ENCODE measurements around the gene FKTN.

The FKTN gene

DNA sequence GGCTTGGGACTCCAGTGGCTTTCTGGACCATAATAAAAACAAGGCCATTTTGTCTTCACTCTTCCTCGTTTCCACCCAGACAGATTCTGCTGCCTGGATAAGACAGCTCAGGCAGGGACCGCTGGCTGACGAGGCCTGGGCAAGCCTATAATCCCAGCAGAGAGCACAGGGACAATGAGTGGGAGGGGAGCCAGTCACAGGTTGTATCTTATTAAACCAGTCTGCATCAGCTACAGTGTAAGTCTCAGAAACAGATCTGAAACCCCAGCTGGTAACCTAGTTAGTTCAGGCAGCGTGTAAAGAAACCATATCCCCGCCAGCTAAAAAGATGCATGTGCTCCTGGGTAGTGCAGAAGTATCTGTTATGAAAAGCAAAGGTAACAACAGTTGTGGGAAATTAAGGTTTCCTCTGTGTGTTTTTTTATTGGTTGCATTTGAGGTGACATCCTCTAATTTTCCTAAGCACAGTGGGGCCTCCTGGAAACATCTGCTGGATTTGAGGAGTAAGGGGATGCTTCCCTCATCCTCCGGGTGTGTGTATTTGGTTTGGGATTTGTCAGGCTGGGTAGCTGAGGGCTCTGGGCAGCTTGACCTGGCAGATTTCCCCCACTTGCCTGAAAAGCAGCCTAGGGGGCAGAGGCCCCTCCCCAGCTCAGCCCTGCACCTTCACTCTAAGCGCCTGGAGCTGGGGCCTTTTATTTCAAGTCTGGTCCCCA, 89.1 kb downstream of the FKTN start:
- Histone ChIP-seq H3K9ac (no peak overlapping the region), H3K27ac (no peak overlapping the region), H3K4me3 (IDR thresholded peaks at IDR 0.05; ENCODE audit: insufficient read depth, low read depth, low read length) (no peak overlapping the region), H3K36me3 (ENCODE audit: insufficient read depth) (no peaks in the 10 kb centered on the region), H3K79me2 (ENCODE audit: insufficient read depth, low read depth) (no peaks in the 10 kb centered on the region), H3K27me3 (ENCODE audit: insufficient read depth, low read depth) (no peaks in the 10 kb centered on the region), H4K20me1 (ENCODE audit: insufficient read depth) (no peaks in the 10 kb centered on the region), H3K4me1 (ENCODE audit: low read depth, poor library complexity, severe bottlenecking) (no peaks in the 10 kb centered on the region), H2AFZ (ENCODE audit: low read depth) (no peak overlapping the region), H3K4me2 (no peak overlapping the region)
- TF ChIP-seq, protein P1, sequence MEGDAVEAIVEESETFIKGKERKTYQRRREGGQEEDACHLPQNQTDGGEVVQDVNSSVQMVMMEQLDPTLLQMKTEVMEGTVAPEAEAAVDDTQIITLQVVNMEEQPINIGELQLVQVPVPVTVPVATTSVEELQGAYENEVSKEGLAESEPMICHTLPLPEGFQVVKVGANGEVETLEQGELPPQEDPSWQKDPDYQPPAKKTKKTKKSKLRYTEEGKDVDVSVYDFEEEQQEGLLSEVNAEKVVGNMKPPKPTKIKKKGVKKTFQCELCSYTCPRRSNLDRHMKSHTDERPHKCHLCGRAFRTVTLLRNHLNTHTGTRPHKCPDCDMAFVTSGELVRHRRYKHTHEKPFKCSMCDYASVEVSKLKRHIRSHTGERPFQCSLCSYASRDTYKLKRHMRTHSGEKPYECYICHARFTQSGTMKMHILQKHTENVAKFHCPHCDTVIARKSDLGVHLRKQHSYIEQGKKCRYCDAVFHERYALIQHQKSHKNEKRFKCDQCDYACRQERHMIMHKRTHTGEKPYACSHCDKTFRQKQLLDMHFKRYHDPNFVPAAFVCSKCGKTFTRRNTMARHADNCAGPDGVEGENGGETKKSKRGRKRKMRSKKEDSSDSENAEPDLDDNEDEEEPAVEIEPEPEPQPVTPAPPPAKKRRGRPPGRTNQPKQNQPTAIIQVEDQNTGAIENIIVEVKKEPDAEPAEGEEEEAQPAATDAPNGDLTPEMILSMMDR (conservative IDR thresholded peaks at IDR 0.05; ENCODE audit: low read depth, low read length), result no peak

DNA sequence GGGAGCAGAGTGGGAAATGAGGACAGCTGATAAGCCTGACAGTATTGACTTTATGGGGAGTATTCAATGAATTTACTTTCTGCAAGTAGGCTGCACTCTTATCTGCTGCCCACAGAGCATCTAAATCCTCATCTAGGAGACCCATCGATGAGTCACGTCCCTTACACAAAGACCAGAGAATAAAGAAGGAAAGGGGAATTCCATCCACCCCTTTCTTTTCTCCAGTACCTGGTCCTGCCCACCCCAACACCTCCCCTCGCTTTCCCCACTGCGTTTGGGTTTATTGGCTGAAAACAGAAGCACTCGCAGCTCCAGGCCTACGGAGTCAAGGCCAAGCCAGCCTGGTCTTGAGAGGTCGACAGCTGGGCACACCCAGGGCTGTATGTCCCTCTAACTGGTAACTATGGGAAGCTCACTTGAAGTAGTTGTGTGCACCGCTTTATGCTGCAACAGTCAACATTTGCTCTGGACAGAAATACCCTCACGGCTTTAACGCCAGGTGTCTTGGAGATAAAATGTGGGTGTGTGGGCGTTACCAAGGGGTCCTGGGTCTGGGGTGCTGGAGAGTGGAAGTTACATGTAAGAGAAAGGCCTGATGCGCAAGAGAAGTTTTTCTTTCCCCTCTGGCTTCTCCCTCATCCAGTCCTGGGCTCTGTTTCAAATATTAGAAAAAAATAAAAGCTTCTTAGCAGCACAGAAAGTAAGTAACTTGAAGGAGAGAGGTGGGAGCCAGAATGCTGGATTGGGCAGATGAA, 89.8 kb downstream of the FKTN start:
- Histone ChIP-seq H4K20me1 (ENCODE audit: insufficient read depth) (no peaks in the 10 kb centered on the region), H3K27ac (no peak overlapping the region), H2AFZ (ENCODE audit: low read depth) (no peak overlapping the region), H3K36me3 (ENCODE audit: insufficient read depth) (no peaks in the 10 kb centered on the region), H3K4me1 (ENCODE audit: low read depth, poor library complexity, severe bottlenecking) (no peaks in the 10 kb centered on the region), H3K9ac (no peak overlapping the region), H3K4me3 (IDR thresholded peaks at IDR 0.05; ENCODE audit: insufficient read depth, low read depth, low read length) (no peak overlapping the region), H3K27me3 (ENCODE audit: insufficient read depth, low read depth) (no peaks in the 10 kb centered on the region), H3K79me2 (ENCODE audit: insufficient read depth, low read depth) (no peaks in the 10 kb centered on the region), H3K4me2 (no peak overlapping the region)
- TF ChIP-seq, protein P1 (conservative IDR thresholded peaks at IDR 0.05; ENCODE audit: low read depth, low read length), result no peak

DNA sequence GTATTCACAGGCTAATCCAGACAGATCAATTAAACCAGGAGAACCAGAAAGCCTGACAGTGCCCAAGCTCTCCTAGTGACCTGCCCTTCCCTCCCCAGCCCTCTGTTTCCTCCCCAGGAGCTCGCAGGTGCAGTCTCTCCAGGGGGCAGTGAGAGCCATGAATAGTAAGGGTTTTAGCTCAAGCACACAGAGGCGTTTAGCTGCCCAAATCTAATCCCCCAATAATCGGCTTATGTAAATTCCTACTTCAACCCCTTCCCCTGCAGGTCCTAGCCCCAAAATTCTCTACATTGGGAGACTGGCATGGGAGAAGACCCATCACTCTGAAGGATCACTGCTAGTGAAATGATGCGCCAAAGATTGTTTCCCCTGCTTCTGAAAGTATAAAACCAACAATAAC, 93.9 kb downstream of the FKTN start:
- no peak overlapping the region for H3K9ac ChIP-seq
- H3K36me3 ChIP-seq (ENCODE audit: insufficient read depth), result no peaks in the 10 kb centered on the region
- H3K27me3 ChIP-seq (ENCODE audit: insufficient read depth, low read depth), result no peaks in the 10 kb centered on the region
- TF ChIP-seq, protein P1 (conservative IDR thresholded peaks at IDR 0.05; ENCODE audit: low read depth, low read length), result no peak
- H3K4me2 ChIP-seq, result no peak overlapping the region
- H3K4me1 ChIP-seq (ENCODE audit: low read depth, poor library complexity, severe bottlenecking), result no peaks in the 10 kb centered on the region
- no peaks in the 10 kb centered on the region for H4K20me1 ChIP-seq (ENCODE audit: insufficient read depth)
- H3K4me3 ChIP-seq (IDR thresholded peaks at IDR 0.05; ENCODE audit: insufficient read depth, low read depth, low read length), result no peak overlapping the region
- H3K27ac ChIP-seq, result no peak overlapping the region
- no peak overlapping the region for H2AFZ ChIP-seq (ENCODE audit: low read depth)
- H3K79me2 ChIP-seq (ENCODE audit: insufficient read depth, low read depth), result no peaks in the 10 kb centered on the region

DNA sequence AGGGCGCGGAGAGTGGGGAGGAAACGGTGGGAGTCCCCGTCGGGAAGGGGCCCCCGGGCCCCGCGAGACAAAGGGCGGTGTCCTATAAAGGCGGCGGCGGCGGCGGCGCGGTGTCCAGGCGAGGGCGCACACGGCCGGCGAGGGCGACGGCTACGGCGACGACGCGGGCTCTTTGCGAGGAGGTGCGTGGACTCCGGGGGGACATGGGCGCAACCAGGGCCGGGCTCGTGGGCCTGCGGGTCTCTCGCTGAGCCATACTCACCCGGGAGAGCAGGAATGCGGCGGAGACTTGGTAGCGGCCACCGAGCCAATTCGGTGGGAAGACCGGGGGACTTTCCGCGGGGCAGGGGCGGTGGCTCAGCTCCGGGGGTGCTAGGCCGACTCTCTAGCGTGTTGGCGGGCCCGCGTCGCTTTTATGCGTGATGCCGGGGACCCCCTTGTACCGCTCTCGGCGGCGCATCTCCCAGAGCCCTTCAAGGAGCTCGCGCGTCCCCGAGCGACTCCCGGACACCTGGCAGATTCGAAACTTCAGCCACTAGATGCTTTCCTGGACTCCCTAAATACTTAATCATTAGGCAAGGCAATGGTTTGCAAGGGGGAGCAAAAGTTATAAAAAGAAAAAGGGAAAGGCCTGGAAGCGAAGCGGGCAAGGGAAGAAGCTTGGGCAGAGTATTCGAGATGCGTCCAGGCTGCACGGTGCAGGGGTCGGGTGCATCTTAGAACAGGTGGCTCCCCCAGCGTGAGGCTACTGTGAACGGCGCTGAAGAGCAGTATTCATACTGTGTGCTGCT, 98.4 kb downstream of the FKTN start:
- Histone ChIP-seq H3K9ac (no peak overlapping the region), H3K4me3 (IDR thresholded peaks at IDR 0.05; ENCODE audit: insufficient read depth, low read depth, low read length) (no peak overlapping the region), H3K4me1 (ENCODE audit: low read depth, poor library complexity, severe bottlenecking) (no peaks in the 10 kb centered on the region), H3K79me2 (ENCODE audit: insufficient read depth, low read depth) (no peaks in the 10 kb centered on the region), H4K20me1 (ENCODE audit: insufficient read depth) (no peaks in the 10 kb centered on the region), H3K36me3 (ENCODE audit: insufficient read depth) (no peaks in the 10 kb centered on the region), H2AFZ (ENCODE audit: low read depth) (no peak overlapping the region), H3K27me3 (ENCODE audit: insufficient read depth, low read depth) (no peaks in the 10 kb centered on the region), H3K27ac (no peak overlapping the region), H3K4me2 (no peak overlapping the region)
- TF ChIP-seq, protein P1 (conservative IDR thresholded peaks at IDR 0.05; ENCODE audit: low read depth, low read length), result no peak

Measured in KMS-11 (cell line).